Thyroid gland (tissue), 4 donors: Measurements from ENCODE around the gene ZNF777. TPM values are rescaled to one million over a fixed set of nuclear protein-coding genes. Genes with fewer than 3 reads are reported as not detected.

Experiments
- DNase-seq, 2 donors: peaks; one replicate each; pipeline ENCODE4 v3.0.0-alpha.2; 2019
- H3K27ac ChIP-seq, 3 donors: fragments of 200-600 bp; sonication (generic); 1 replicate in 2 of 3; 2 replicates in 1 of 3; pipeline ENCODE4 v1.5.1; 2016 to 2019; ENCODE audit warnings: mild to moderate bottlenecking in 1 of 3, moderate library complexity in 1 of 3
- H3K27me3 ChIP-seq: fragments of 200-600 bp; sonication (generic); one replicate; pipeline ENCODE4 v1.5.1; 2019
- H3K36me3 ChIP-seq, 2 donors: fragments of 200-600 bp; sonication (generic); one replicate each; pipeline ENCODE4 v1.5.1; 2016 to 2019
- H3K4me1 ChIP-seq, 2 donors: fragments of 200-600 bp; sonication (generic); one replicate each; pipeline ENCODE4 v1.5.1; 2017 to 2019
- H3K4me3 ChIP-seq, 3 donors: fragments of 200-600 bp; sonication (generic); replicated peaks in 1 of 3; 1 replicate in 2 of 3; 2 replicates in 1 of 3; pipeline ENCODE4 v1.5.1; 2016; ENCODE audit warnings: mild to moderate bottlenecking in 1 of 3
- H3K9me3 ChIP-seq: fragments of 200-600 bp; sonication (generic); one replicate; pipeline ENCODE4 v1.5.1; 2017
- CTCF ChIP-seq, 6 experiments: fragments of 200-600 bp in 3 of 6; fragments of 450-650 bp in 3 of 6; sonication (generic) in 3 of 6; IDR thresholded peaks; one replicate each; pipeline ENCODE4 v1.5.1; 2016 to 2019; ENCODE audit warnings: antibody characterized with exemption in 6 of 6, mild to moderate bottlenecking in 2 of 6, inconsistent platforms in 1 of 6, moderate library complexity in 1 of 6
- POLR2A ChIP-seq, 2 donors: fragments of 450-650 bp; IDR thresholded peaks; one replicate each; pipeline ENCODE4 v1.6.1; 2017; ENCODE audit warnings: antibody characterized with exemption in 2 of 2, mild to moderate bottlenecking in 2 of 2, moderate library complexity in 1 of 2
- WGBS, 2 donors: methylation state at CpG; one replicate each; pipeline ENCODE4 v1.1.5; 2017; 5-methylcytosine and 5-hydroxymethylcytosine counted together
- intact Hi-C: fragments of 100-400 bp; cut with DNase I; formaldehyde crosslinking; loops from one replicate; pipeline ENCODE4 v1.15.1; 2023
- total RNA-seq, 4 donors: library from RNA; depleted of rRNA; stranded (reverse); fragments of >200 nt; gene quantifications; one replicate each; pipeline ENCODE4 v1.2.3, GENCODE V29; 2016

Gene ZNF777
- total RNA-seq, 4 donors from 2014 or later, result 9.0 to 14.9 (median 12.1) TPM

GRCh38 chr7:149433124-149433523 lies 27.7 kb downstream of the ZNF777 start:
- Histone ChIP-seq H3K36me3 (peaks cover 21 to 29% of the 10 kb centered on the region in 2 donors), H3K9me3 (no peaks in the 10 kb centered on the region), H3K4me1 (no peaks in the 10 kb centered on the region), H3K27ac (no peak overlapping the region), H3K4me3 (no peak overlapping the region), H3K27me3 (no peaks in the 10 kb centered on the region)
- DNase-seq, result no peak
- no peak for TF ChIP-seq POLR2A (IDR thresholded peaks at IDR 0.05)
- no peak for TF ChIP-seq CTCF (IDR thresholded peaks at IDR 0.05)
- 93 to 97% methylated on average over 8 of the region's 8 CpGs for WGBS, 2 donors
- intact Hi-C loops, result no loop called here

GRCh38 chr7:149432121-149432691 lies 28.7 kb downstream of the ZNF777 start:
- no peak overlapping the region for H3K4me3 ChIP-seq
- no peak for DNase-seq
- intact Hi-C loops, result no loop called here
- no peak for TF ChIP-seq POLR2A (IDR thresholded peaks at IDR 0.05)
- TF ChIP-seq CTCF (IDR thresholded peaks at IDR 0.05), result no peak
- H3K27ac ChIP-seq, result no peak overlapping the region
- H3K36me3 ChIP-seq, result peaks cover 21 to 29% of the 10 kb centered on the region in 2 donors
- WGBS, 2 donors, result 93 to 97% methylated on average over 40 to 48 of the region's 53 CpGs
- no peaks in the 10 kb centered on the region for H3K27me3 ChIP-seq
- H3K9me3 ChIP-seq, result no peaks in the 10 kb centered on the region
- no peaks in the 10 kb centered on the region for H3K4me1 ChIP-seq

GRCh38 chr7:149431486-149432120 lies 29.3 kb downstream of the ZNF777 start:
- Histone ChIP-seq H3K4me1 (no peaks in the 10 kb centered on the region), H3K27ac (no peak overlapping the region), H3K9me3 (no peaks in the 10 kb centered on the region), H3K36me3 (peaks cover 20 to 28% of the 10 kb centered on the region in 2 donors), H3K27me3 (no peaks in the 10 kb centered on the region), H3K4me3 (no peak overlapping the region)
- TF ChIP-seq CTCF (IDR thresholded peaks at IDR 0.05) (no peak), POLR2A (IDR thresholded peaks at IDR 0.05) (no peak)
- intact Hi-C loops, result no loop called here
- WGBS, 2 donors, result 88 to 92% methylated on average over 51 to 64 of the region's 66 CpGs
- no peak for DNase-seq

- H3K27ac ChIP-seq, result no peak overlapping the region
- no peaks in the 10 kb centered on the region for H3K9me3 ChIP-seq
- no peak for DNase-seq
- peaks cover 16 to 21% of the 10 kb centered on the region in 2 donors for H3K36me3 ChIP-seq
- H3K4me3 ChIP-seq, result no peak overlapping the region
- WGBS, 2 donors, result 91 to 92% methylated on average over 4 of the region's 4 CpGs
- TF ChIP-seq POLR2A (IDR thresholded peaks at IDR 0.05) (no peak), CTCF (IDR thresholded peaks at IDR 0.05) (no peak)
- H3K27me3 ChIP-seq, result no peaks in the 10 kb centered on the region
- intact Hi-C loops, result no loop called here
- H3K4me1 ChIP-seq, result no peaks in the 10 kb centered on the region
These were observed 30.7 kb downstream of the ZNF777 start for GRCh38 chr7:149430192-149430591.

- intact Hi-C loops, result no loop called here
- Histone ChIP-seq H3K4me3 (no peak overlapping the region), H3K27ac (no peak overlapping the region), H3K36me3 (peaks cover 11 to 13% of the 10 kb centered on the region in 2 donors), H3K27me3 (no peaks in the 10 kb centered on the region), H3K4me1 (peaks cover 6 to 7% of the 10 kb centered on the region in 2 donors), H3K9me3 (no peaks in the 10 kb centered on the region)
- WGBS, 2 donors, result 93% methylated on average over 2 of the region's 2 CpGs
- TF ChIP-seq POLR2A (IDR thresholded peaks at IDR 0.05), result no peak
- TF ChIP-seq CTCF (IDR thresholded peaks at IDR 0.05), result no peak
- no peak for DNase-seq
These were observed 33.0 kb downstream of the ZNF777 start for GRCh38 chr7:149427893-149428292.
